Thoracic aorta (tissue), 2 donors: ENCODE data around the gene SSTR5. TPM values are rescaled to one million over a fixed set of nuclear protein-coding genes. Genes with fewer than 3 reads are reported as not detected.

Experiments used
- ATAC-seq: fragments of 150-250 bp; one replicate; pipeline ENCODE4 v1.8.0; 2017; ENCODE audit warnings: low read depth; ENCODE audit not compliant: insufficient number of reproducible peaks, low FRiP score
- DNase-seq: peaks from one replicate; pipeline ENCODE4 v3.0.0-alpha.2; 2020; ENCODE audit warnings: low spot score
- H3K27ac ChIP-seq, 2 donors: fragments of 200-600 bp; sonication (generic); 1 replicate in 1 of 2; 2 replicates in 1 of 2; pipeline ENCODE4 v1.5.1; 2016; ENCODE audit warnings: mild to moderate bottlenecking in 2 of 2, moderate library complexity in 2 of 2
- H3K27me3 ChIP-seq: fragments of 200-600 bp; sonication (generic); replicated peaks from 2 replicates; pipeline ENCODE4 v1.6.0; 2016; ENCODE audit warnings: mild to moderate bottlenecking; ENCODE audit not compliant: insufficient read depth
- H3K36me3 ChIP-seq: fragments of 200-600 bp; sonication (generic); one replicate; pipeline ENCODE4 v1.5.1; 2016
- H3K4me1 ChIP-seq, 2 donors: fragments of 200-600 bp; sonication (generic); 1 replicate in 1 of 2; 2 replicates in 1 of 2; pipeline versions ENCODE4 v1.5.1 to v1.6.0; 2016; ENCODE audit warnings: low read depth in 2 of 2, mild to moderate bottlenecking in 1 of 2; ENCODE audit not compliant: control insufficient read depth in 1 of 2
- H3K4me3 ChIP-seq: fragments of 200-600 bp; sonication (generic); 2 replicates; pipeline ENCODE4 v1.5.1; 2016; ENCODE audit warnings: mild to moderate bottlenecking
- H3K9me3 ChIP-seq: fragments of 200-600 bp; sonication (generic); 2 replicates; pipeline ENCODE4 v1.5.1; 2016
- CTCF ChIP-seq: fragments of 200-600 bp; sonication (generic); IDR thresholded peaks from one replicate; pipeline ENCODE4 v1.5.1; 2019; ENCODE audit warnings: antibody characterized with exemption
- total RNA-seq, 2 donors: library from RNA; depleted of rRNA; stranded (reverse); fragments of >200 nt; gene quantifications; one replicate each; pipeline versions ENCODE4 v1.1.0 to v1.2.3, GENCODE V29; 2016

SSTR5 gene
- total RNA-seq, 2 donors from 2014 or later, result 3.0 to 3.8 TPM

DNA sequence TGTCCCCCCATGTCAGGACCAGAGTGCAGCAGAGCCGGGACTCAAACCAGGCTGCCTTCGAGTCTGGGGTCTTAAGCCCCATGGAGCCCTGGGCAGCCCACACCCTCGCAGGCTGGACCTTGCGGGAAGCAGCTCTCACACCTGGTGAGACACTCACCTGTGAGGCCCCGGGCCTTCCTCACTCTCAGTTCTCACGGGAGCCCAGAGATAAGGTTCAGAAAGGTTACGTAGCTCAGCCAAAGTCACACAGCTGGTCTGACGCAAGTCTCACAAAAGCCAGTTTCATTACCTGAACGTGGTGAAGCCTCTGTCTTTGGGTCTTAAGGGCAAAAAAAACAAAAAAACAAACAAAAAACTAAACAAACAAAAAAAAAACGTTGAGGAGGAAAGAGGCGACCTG is 32.8 kb upstream of the SSTR5 start:
- TF ChIP-seq CTCF, result no peak
- Histone ChIP-seq H3K4me1 (no peaks in the 10 kb centered on the region), H3K4me3 (no peak overlapping the region), H3K27ac (no peak overlapping the region), H3K9me3 (no peaks in the 10 kb centered on the region), H3K27me3 (no peaks in the 10 kb centered on the region), H3K36me3 (no peaks in the 10 kb centered on the region)
- DNase-seq (no peak), ATAC-seq (no peak)

DNA sequence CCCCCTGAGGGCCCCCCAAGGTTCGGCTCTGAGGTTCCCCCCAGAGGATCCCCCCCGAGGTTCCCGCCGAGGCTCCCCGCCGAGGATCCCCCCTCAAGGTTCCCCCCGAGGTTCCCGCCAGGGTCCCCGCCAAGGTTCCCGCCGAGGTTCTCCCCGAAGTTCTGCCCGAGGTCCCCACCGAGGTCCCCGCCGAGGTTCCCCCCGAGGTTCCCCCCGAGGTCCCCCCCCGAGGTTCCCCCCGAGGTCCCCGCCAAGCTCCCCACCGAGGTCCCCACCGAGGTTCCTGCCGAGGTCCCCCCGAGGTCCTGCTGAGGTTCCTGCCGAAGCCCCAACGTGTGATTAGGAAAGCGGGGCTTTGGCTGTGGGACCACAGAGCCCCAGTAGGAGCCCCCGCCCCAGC is 32.2 kb upstream of the SSTR5 start:
- DNase-seq, result no peak
- H3K4me3 ChIP-seq, result no peak overlapping the region
- H3K27me3 ChIP-seq, result no peaks in the 10 kb centered on the region
- no peak for TF ChIP-seq CTCF
- no peaks in the 10 kb centered on the region for H3K9me3 ChIP-seq
- no peaks in the 10 kb centered on the region for H3K4me1 ChIP-seq
- no peak overlapping the region for H3K27ac ChIP-seq
- H3K36me3 ChIP-seq, result no peaks in the 10 kb centered on the region
- ATAC-seq, result no peak

- Histone ChIP-seq H3K4me1 (no peaks in the 10 kb centered on the region), H3K36me3 (no peaks in the 10 kb centered on the region), H3K27me3 (no peaks in the 10 kb centered on the region), H3K27ac (no peak overlapping the region), H3K4me3 (no peak overlapping the region), H3K9me3 (no peaks in the 10 kb centered on the region)
- DNase-seq (no peak), ATAC-seq (no peak)
- TF ChIP-seq CTCF, result no peak
Measured at GRCh38 chr16:1042049-1042744, 30.4 kb upstream of the SSTR5 start.

- ATAC-seq (no peak), DNase-seq (no peak)
- H3K27me3 ChIP-seq, result no peaks in the 10 kb centered on the region
- TF ChIP-seq CTCF, result no peak
- H3K9me3 ChIP-seq, result no peaks in the 10 kb centered on the region
- no peaks in the 10 kb centered on the region for H3K36me3 ChIP-seq
- no peak overlapping the region for H3K27ac ChIP-seq
- H3K4me1 ChIP-seq, result no peaks in the 10 kb centered on the region
- H3K4me3 ChIP-seq, result no peak overlapping the region
Measured at GRCh38 chr16:1042866-1043265, 29.7 kb upstream of the SSTR5 start.

DNA sequence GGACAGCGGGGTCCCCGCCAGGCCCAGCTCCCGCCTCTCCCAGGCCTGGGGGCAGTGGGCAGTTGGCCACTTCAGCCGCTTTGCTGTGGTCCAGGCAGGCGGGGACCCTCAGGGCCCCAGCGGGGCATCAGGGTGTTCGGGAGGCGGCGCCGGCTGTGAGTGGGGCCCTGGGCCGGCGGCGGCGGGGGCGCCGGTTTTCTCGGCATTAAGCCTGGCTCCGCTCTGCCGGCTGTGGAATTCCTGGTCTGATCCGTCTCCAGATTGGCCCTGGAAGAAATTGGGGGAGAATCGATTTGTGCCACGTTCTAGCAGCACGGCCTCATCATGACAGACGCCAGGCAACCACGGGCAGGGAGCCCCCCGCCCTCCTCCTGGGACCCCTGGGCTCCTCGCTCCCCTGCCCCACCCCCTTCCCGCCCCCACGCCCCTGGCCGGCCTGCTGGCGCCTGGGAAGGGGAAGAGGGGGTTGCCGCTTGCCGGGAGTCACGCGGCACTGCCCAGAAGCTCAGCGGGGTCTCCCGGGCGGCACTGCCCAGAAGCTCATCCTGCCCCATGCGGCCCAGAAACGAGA is 28.6 kb upstream of the SSTR5 start:
- Histone ChIP-seq H3K27ac (no peak overlapping the region), H3K4me1 (no peaks in the 10 kb centered on the region), H3K4me3 (no peak overlapping the region), H3K9me3 (no peaks in the 10 kb centered on the region), H3K27me3 (no peaks in the 10 kb centered on the region), H3K36me3 (no peaks in the 10 kb centered on the region)
- DNase-seq (no peak), ATAC-seq (no peak)
- TF ChIP-seq CTCF, result no peak
